Inflammatory macrophage treated with lipopolysaccharide for 4 hours (primary cell): ENCODE results near the gene SLC9A3.
A peak's percentile ranks its signal among the peaks of the same experiment; 100 is the strongest.

ENCODE experiments used
- DNase-seq: peaks from one replicate; pipeline ENCODE4 v3.0.0-alpha.2; 2020

Gene SLC9A3

DNA sequence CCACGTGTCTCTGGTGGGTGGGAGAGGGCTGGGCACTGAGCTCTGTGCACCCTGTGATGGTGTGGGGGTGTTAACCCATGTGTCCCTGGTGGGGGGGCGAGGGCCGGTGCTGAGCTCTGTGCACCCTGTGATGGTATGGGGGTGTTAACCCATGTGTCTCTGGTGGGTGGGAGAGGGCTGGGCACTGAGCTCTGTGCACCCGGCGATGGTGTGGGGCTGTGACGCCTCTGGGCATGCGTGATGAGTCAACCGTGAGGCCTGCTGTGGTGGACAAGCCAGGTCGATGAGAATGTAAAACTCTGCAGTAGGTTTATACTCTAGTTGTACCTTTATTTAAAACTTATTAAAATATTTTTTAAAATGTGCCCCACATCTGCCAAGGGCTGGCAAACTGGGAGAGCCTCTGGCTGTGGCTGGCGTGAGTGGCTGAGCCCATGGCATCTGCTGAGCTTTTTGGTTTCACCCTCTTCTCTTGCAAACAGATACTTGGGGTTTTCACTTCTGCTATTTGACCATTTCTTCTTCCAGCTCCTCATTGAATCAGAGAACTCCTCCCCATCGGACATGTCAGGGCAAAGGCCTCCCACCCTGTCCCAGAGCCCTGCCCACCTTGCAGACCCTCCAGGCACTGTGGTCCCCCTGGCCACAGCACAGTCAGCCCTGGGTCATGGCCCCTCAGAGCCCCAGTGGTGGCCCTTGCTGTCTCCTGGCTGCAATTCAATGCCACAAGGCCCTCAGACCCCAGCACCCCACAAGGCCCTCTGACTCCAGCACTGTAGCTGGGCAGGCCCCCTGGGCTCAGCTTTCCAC is 99.7 kb downstream of the SLC9A3 start:
- peak; percentile 65 for DNase-seq

DNA sequence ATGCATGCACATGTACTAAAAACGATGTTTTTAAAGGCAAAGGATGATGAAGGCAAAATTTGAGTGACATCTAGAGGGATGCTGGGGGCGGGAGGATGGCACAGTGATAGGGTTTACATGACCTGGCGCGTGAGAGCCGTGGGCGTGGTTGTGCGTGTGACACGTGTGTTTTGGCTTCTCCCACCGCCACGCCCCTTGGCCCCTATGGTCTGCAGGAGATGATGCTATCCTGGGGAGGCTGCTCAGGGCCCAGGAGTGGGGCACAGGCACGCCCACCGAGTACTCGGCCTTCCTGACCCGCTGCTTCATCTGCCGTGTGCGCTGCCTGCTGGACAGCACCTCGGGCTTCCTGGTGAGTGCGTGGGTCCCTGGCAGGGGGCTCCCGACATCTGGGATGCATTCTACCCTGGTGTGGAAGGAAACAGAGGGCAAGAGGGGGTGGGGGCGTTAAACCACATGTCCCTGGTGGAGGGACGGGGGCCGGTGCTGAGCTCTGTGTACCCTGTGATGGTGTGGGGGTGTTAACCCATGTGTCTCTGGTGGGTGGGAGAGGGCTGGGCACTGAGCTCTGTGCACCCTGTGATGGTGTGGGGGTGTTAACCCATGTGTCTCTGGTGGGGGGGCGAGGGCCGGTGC is 100.5 kb downstream of the SLC9A3 start:
- no peak for DNase-seq

DNA sequence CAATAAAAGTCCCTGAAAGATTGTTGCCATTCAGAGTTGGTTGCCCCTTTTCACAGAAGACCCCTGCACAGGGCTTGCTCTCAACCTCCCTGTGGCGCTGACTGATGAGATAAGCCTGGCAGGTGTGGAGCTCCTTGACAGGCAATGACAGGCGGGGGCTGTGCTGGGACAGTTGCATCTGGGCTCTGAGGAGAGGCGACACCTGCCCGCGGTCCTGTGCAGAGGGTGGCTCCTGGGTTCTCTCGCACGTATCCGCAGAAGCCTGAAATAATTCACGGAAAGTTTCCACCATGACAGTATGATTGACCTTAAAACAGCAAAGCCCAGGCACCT is 101.0 kb downstream of the SLC9A3 start:
- DNase-seq: no peak

DNA sequence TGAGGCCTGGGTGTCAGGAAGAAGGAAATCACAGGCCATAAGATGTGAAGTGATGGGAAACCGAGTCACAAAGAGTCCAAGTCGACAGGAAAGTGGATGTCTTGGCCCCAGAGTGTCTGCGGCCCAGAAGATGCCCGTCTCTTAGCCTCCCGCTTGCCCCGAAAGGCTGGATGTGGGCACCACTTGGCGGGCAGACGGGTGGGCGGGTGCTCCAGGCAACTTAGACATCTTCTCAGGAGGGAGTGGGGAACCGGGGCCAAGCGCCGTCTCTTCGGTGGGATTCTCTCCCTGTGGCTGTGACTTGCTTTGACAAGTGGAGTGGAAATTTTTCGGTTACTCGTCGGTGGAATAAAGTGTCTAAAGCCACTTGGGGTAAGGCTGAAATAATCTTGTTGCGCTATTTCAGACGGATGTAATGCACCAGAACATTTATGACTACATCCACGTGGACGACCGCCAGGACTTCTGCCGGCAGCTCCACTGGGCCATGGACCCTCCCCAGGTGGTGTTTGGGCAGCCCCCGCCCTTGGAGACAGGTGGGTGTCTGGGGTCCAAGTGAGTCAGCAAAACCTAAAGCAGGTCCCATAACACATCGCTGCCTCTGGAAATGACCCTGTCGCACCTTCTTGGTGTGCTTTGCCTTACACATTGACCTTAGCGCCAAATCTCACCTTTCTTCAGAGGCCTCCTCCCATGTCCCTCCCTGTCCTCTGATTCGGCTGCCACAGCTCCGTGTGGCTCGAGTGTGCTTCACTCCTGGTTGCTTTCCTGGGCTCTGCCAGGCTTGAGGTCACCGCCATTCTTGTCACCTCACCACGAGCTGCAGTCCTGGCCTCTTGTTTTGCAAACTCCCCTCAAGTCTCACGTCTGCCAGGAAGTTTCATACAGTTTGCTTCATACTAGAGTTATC is 101.7 kb downstream of the SLC9A3 start:
- DNase-seq: no peak

DNA sequence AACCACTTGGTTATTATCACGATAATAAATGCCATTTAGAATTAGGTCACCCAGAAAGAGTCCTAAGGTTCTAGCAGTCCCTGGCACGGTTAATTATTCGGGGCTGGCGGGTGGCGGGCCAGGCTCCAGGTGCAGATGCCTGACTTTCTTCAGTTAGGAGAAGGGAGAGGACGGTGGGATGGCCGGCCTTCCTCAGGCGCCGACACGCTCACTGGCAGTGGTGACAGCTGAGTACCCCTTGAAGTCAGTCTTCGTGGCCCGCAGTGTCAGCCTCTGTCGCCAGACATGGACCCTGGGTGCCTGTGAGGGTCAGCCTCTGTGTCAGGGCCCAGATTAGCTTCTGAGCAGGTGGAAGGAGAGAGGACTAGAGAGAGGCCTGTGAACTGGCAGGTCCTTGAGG is 102.3 kb downstream of the SLC9A3 start:
- no peak for DNase-seq

GRCh38 chr5:421287-421880 is 102.9 kb downstream of the SLC9A3 start:
- DNase-seq: no peak

DNA sequence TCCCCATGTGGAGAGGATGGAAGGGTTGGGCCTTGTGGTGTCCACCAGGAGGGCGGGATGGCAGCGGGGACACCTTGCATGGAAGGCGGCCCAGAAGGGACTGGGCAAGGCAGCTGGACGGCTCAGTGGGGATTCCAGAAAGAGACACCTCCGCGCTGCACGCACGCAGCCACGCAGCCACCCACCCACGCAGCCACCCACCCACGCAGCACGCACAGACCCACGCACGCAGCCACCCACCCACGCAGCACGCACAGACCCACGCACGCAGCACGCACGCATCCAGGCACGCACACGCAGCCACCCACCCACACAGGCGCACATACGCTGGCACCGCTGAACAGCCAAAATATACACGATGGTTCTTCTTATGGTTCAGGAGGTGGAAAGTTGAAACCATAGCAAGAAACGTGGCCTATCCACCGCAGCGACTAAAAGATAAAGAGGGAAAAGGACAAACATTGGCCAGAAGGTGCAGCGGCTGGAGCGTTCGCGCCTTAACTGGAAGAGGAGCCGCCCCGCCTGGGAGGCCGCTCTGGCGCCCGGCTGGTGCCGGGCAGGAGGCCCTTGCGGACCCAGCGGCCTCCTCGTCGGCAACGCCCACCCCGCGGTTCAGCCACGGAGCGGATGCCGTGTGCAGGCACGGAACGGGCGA is 103.5 kb downstream of the SLC9A3 start:
- no peak for DNase-seq
